ENCODE results near the gene MIPOL1.

GRCh38 chr14:37579274-37579673 lies 381.5 kb downstream of the MIPOL1 start:
- no peak for TF ChIP-seq KDM4B (IDR thresholded peaks at IDR 0.05; ENCODE audit: borderline replicate concordance in 2 of 2, low read depth in 1 of 2)
- TF ChIP-seq GMEB1 (CRISPR knock-in tag; IDR thresholded peaks at IDR 0.05): no peak
- TF ChIP-seq ATF4 (CRISPR knock-in tag; IDR thresholded peaks at IDR 0.05): no peak
- no peak for TF ChIP-seq ZNF764 (CRISPR knock-in tag; IDR thresholded peaks at IDR 0.05; ENCODE audit: low read depth)
- TF ChIP-seq RFX5 (IDR thresholded peaks at IDR 0.05; ENCODE audit: low read depth, low read length): no peak
- no peak for TF ChIP-seq CTCF (IDR thresholded peaks at IDR 0.05 in 2 of 3, conservative IDR thresholded peaks at IDR 0.05 in 1 of 3; ENCODE audit: insufficient read depth in 2 of 3, low read depth in 1 of 3, low read length in 3 of 3)
- TF ChIP-seq EP300 (IDR thresholded peaks at IDR 0.05; ENCODE audit: low read length): no peak
- TF ChIP-seq POLR2AphosphoS5 (IDR thresholded peaks at IDR 0.05; ENCODE audit: control insufficient read depth, insufficient read depth, low read depth, low read length): no peak

All from K562 (cell line).